Ishikawa (cell line): ENCODE results near the gene RND2.

Experiments used
- EP300 ChIP-seq: IDR thresholded peaks from 2 replicates; pipeline ENCODE4 v1.6.1; 2012; ENCODE audit warnings: borderline replicate concordance
- REST ChIP-seq: IDR thresholded peaks from 2 replicates; pipeline ENCODE4 v1.6.1; 2012; ENCODE audit warnings: low read depth, mild to moderate bottlenecking

- TF ChIP-seq EP300 (no peak), REST (no peak)
Observed at GRCh38 chr17:43025766-43026537, 921 bp downstream of the RND2 start.
